HG03064 (cell line): ENCODE data around the gene RHOV.
A peak's percentile ranks its signal among the peaks of the same experiment; 100 is the strongest.
"Not testable (repeated sequence)": the region's sequence is repeated elsewhere in the genome, so short reads cannot be mapped to it uniquely, and the experiment has no call there.

Experiments used
- ATAC-seq: cut with Tn5 transposase; IDR thresholded peaks from one replicate; pipeline ENCODE4 v1.9.1; 2021; ENCODE audit warnings: low read depth; ENCODE audit not compliant: unreplicated experiment

RHOV gene

DNA sequence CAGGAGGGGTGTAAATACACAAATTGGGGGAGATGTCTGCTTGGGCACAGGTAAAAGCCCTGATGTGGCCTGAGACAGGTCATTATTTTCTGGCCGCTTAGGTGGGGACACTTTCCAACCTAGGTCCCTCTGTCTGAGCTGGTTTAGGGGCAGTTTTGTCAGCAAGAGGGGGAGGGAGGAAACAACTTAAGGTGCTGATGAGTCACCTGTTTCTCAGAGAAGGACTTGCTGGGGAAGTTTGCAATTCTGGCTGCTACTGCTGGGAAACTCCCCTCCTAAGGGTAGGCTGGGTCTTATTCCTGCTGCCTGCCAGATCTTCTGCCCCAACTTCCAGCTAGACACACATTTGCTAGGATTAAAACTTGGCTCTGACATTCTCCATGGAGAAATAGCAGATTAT lies 4.8 kb upstream of the RHOV start:
- ATAC-seq = no peak

GRCh38 chr15:40877694-40878093 lies 3.7 kb upstream of the RHOV start:
- no peak for ATAC-seq

- no peak for ATAC-seq
These were observed 2.1 kb upstream of the RHOV start for GRCh38 chr15:40875991-40876730.

- no peak for ATAC-seq
These were observed 992 bp downstream of the RHOV start for GRCh38 chr15:40872791-40873693.

- peak; percentile 39 for ATAC-seq
These were observed 2.1 kb downstream of the RHOV start for GRCh38 chr15:40871749-40872617.

DNA sequence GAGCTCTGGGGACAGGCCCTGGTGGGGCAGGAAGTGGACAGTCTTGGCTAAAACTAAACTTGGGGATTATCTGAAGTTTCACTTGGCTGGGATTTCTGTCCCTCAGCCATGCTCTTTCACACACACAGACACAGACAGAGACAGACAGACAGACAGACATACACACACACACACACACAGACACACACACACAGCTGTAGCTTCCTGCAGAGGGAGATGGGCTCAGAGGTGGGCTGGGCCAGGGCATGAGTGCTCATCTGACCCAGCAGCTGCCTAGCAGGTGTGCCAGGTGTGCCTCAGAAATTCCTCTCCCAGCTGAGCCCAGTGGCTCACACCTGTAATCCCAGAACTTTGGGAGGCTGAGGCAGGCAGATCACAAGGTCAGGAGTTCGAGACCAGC lies 3.3 kb downstream of the RHOV start:
- ATAC-seq = no peak

GRCh38 chr15:40869686-40870085 lies 4.3 kb downstream of the RHOV start:
- no peak for ATAC-seq

- ATAC-seq = no peak
These were observed 6.8 kb downstream of the RHOV start for GRCh38 chr15:40867199-40867598.

DNA sequence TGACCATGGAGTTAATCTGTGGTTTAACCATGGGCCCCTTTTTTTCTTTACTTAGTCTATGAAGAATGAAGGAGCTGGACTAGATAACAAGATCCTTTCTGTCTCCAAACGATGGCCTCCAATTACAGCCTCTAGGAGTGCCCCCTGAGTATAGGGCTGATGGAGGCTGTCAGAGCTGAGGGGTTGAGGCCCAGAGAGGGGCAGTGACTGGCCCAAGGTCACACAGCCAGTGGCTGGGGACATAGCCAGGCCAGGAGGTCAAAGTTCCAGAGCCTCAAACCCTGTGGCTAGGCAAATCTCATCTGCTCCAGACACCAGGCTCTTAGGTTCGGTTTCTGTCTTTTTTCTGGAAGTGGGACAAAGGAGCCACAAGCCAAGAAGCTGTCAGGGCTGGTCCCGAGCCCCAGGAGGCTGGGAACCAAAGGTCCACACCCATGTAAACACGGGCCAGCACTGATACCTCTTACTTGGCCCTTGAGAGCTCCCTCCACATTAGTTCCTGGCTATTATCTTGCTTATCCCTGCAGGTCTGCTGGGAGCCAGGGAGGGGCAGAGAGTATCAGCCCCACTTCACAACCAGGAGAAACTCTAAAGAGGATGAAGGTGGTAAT lies 10.3 kb downstream of the RHOV start:
- ATAC-seq = no peak

- ATAC-seq = not testable (repeated sequence)
These were observed 12.9 kb downstream of the RHOV start for GRCh38 chr15:40861147-40861546.

DNA sequence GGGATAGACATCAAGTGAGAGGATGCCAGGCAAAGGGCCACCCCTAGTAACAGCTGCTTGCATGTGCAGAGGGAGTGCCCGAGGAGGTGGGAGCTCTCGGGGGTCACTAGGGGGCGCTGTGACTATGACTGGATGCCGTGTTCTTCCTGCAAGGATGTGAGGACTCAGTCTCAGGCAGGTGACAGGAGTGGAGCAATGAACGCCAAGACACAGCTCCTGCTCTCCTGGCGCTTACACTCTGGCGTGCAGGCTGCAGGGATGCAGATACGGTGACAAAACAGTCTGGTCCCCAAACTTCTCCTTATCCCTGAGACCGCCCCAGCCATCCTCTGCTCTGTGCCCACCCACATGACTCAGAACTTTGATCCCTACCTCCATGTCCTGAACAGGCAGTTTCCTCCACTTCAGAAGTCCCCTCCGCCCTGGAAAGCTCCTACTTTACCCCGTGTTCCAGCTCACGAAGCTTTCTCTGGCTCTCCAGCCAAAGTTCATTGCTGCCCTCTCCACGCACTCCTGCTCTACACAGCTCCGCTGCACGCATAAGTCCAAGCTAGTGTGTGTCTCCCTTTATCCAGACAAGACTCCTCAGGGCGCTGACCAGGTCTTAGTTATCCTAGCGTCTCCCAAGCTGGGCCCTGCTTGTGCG lies 14.7 kb downstream of the RHOV start:
- ATAC-seq = no peak

GRCh38 chr15:40858706-40859105 lies 15.3 kb downstream of the RHOV start:
- no peak for ATAC-seq

DNA sequence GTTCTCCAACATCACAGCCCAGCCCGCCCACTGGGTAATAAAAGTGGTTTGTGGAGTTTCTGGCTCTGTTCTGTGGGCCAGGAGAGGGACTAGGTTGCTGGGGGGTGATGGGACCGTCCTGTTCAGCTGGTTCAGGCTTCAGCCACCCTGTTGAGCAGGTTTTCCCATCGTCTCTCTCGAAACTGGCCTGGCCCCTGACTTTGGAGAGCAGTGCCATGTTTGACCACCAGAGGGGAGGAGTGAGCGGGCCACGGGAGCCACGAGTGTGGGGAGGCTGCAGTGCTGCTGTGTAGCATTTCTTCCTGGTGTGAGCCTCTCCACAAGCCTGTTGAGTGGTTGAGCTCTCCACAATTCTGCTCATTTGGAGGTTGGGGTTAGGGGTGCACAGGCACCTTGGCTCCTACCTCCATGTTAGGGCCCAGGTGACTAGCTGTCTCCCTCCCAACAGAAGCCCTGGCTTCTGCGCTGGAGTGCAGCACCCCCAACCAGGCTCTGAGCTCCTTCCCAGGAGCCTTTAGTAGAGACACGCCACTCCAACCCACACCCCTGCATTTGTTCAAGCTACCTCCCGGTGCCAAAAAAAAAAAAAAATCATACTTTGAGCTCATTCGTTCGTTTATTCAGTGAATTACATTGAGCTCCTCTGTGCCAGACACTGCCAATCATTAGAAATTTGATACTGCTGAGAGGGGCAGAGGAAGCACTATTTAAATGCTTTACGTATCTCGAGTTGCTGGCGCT lies 16.3 kb downstream of the RHOV start:
- no peak for ATAC-seq

GRCh38 chr15:40856746-40857145 lies 17.3 kb downstream of the RHOV start:
- no peak for ATAC-seq

GRCh38 chr15:40855706-40856234 lies 18.3 kb downstream of the RHOV start:
- ATAC-seq = no peak

GRCh38 chr15:40854161-40854560 lies 19.9 kb downstream of the RHOV start:
- no peak for ATAC-seq

DNA sequence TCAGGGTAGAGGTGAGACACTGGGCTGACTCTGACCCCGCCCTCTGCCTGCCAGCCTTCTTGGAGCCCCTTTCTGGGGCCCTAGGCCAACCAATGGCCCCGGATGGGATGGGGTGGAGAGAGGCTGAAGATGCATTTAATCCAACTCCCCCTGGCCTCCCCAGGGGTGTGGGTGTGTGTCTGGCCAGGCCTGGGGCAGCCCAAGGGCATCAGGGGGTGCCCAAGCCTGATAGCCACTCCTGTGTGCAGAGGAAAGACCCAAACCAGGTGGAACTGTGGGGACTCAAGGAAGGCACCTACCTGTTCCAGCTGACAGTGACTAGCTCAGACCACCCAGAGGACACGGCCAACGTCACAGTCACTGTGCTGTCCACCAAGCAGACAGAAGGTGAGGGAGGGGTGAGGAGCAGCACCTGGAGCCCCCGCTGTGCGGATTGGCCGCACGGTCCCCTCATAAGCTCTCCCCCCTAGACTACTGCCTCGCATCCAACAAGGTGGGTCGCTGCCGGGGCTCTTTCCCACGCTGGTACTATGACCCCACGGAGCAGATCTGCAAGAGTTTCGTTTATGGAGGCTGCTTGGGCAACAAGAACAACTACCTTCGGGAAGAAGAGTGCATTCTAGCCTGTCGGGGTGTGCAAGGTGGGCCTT lies 20.7 kb downstream of the RHOV start:
- ATAC-seq = no peak

DNA sequence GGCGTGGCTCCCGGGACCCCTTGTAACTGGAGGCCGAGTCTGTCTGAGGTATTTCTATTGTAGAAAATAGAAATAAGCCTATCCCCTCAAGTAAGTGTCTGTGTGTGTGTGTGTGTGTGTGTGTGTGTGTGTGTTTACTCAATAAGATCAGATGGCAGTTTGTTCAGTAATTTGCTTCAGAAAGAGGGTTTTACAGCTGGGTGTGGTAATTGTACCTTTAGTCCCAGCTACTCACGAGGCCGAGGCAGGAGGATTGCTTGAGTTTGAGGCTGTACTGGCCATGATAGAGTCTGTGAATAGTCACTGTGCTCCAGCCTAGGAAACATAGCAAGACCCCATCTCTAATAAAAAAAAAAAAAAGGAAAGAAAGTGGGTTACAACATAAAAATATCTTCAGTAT lies 21.5 kb downstream of the RHOV start:
- no peak for ATAC-seq
